Upper lobe of right lung (tissue), 1 donor: ENCODE data around the gene ADAMTS6. TPM values are rescaled to one million over a fixed set of nuclear protein-coding genes. Genes with fewer than 3 reads are reported as not detected.

Source experiments
- ATAC-seq: fragments of 200-7000 bp; cut with Tn5 transposase; one replicate; pipeline ENCODE4 v1.9.1; 2020; ENCODE audit warnings: mild to moderate bottlenecking, moderate library complexity
- DNase-seq: peaks from one replicate; pipeline ENCODE4 v3.0.0-alpha.2; 2020
- H3K27ac ChIP-seq: fragments of 200-600 bp; one replicate; pipeline ENCODE4 v1.8.0; 2022
- H3K27me3 ChIP-seq: fragments of 200-600 bp; one replicate; pipeline ENCODE4 v1.8.0; 2022; ENCODE audit warnings: mild to moderate bottlenecking
- H3K36me3 ChIP-seq: fragments of 200-600 bp; one replicate; pipeline ENCODE4 v1.8.0; 2022
- H3K4me1 ChIP-seq: fragments of 200-600 bp; one replicate; pipeline ENCODE4 v1.8.0; 2022
- H3K4me3 ChIP-seq: fragments of 200-600 bp; one replicate; pipeline ENCODE4 v1.8.0; 2022; ENCODE audit warnings: mild to moderate bottlenecking
- H3K9me3 ChIP-seq: fragments of 200-600 bp; one replicate; pipeline ENCODE4 v1.8.0; 2022
- intact Hi-C: fragments of 100-400 bp; cut with DNase I; formaldehyde crosslinking; loops from one replicate; pipeline ENCODE4 v1.11.0; 2022
- total RNA-seq: library from RNA; stranded (reverse); fragmentation: NEBNext Ultra II Directional; extraction: Animal tissue kit (Norgen Biotek cat#: 25700); gene quantifications from one replicate; pipeline ENCODE4 v1.2.1, GENCODE V29; 2021
- TF ChIP-seq, protein P1 (sequence below): fragments of 200-600 bp; IDR thresholded peaks from one replicate; pipeline ENCODE4 v1.8.0; 2022; ENCODE audit warnings: antibody characterized with exemption
- donor health status: DM: no; HTN: yes; CAD: no; lungs with severe emphysema.

Gene ADAMTS6
- total RNA-seq, 1 donor from 2014 or later: 2.3 TPM

DNA sequence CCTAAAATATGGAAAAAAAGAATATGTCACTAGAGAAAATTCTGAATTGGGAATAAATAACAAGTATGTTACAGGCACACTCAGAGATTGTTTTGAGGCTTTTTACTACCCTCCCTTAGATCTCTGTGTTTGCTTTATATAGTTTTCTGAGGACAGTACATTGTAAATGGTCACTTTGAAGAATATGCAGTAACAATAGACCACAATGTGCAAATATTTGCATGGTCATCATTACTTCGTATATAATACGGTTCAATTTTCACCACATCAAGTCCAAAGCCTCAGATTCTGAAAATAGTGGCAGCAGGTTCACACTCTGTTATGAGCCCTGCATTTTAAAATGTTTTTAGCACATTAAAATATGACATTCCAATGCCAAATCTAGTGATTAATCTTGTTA, 238.6 kb downstream of the ADAMTS6 start:
- Histone ChIP-seq H3K27ac (no peak overlapping the region), H3K9me3 (no peaks in the 10 kb centered on the region), H3K27me3 (no peaks in the 10 kb centered on the region), H3K4me1 (no peaks in the 10 kb centered on the region), H3K4me3 (no peak overlapping the region), H3K36me3 (no peaks in the 10 kb centered on the region)
- DNase-seq (no peak), ATAC-seq (no peak)
- intact Hi-C loops: no loop called here
- TF ChIP-seq, protein P1, sequence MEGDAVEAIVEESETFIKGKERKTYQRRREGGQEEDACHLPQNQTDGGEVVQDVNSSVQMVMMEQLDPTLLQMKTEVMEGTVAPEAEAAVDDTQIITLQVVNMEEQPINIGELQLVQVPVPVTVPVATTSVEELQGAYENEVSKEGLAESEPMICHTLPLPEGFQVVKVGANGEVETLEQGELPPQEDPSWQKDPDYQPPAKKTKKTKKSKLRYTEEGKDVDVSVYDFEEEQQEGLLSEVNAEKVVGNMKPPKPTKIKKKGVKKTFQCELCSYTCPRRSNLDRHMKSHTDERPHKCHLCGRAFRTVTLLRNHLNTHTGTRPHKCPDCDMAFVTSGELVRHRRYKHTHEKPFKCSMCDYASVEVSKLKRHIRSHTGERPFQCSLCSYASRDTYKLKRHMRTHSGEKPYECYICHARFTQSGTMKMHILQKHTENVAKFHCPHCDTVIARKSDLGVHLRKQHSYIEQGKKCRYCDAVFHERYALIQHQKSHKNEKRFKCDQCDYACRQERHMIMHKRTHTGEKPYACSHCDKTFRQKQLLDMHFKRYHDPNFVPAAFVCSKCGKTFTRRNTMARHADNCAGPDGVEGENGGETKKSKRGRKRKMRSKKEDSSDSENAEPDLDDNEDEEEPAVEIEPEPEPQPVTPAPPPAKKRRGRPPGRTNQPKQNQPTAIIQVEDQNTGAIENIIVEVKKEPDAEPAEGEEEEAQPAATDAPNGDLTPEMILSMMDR: no peak

DNA sequence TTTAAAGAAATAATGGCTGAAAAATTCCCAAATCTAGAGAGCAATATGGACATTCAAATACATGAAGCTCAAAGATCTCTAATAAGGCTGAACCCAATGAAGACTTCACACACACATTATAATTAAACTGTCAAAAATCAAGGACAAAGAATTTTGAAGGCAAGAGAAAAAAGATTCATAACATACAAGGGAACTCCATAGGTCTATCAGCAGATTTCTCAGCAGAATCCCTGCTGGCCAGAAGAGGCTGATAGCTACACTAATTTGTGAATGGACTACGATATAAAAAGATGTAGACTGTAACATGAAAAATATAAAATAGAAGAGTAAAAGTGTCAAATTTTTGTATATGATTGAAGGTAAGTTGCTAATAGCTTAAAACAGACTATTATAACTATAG, 251.9 kb downstream of the ADAMTS6 start:
- H3K27ac ChIP-seq: no peak overlapping the region
- peaks cover 11% of the 10 kb centered on the region for H3K9me3 ChIP-seq
- TF ChIP-seq, protein P1: no peak
- no peaks in the 10 kb centered on the region for H3K4me1 ChIP-seq
- H3K36me3 ChIP-seq: no peaks in the 10 kb centered on the region
- DNase-seq (no peak), ATAC-seq (no peak)
- no peaks in the 10 kb centered on the region for H3K27me3 ChIP-seq
- no peak overlapping the region for H3K4me3 ChIP-seq
- intact Hi-C loops: no loop called here

DNA sequence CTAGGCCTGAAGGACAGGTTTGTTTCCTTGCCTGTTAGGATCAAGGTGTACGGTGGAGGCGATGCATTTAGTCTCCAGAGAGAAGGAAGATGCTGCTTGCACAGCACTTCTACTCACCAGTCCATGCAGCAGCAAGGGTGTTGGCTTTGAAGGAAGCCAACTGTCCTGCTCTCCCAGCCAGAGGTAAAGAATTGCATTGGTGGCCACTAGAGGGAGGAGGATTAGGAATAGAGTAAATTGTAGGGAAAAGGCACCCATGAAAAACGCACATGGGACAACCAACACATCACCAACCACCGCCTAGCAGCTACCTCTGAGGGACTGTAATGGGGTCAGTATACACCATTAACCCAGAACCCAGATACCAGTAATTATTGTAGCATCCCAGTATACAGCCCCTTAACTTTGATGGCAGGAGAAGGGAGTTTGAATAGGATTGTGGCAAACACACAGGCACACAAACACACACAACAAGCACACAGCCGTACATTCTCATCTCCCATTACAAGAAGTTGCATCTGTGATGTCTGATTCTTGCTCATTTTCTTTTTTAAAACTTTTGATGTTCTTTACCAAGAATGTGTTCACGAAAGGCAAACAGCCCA, 267.7 kb downstream of the ADAMTS6 start:
- Histone ChIP-seq H3K4me1 (no peaks in the 10 kb centered on the region), H3K27ac (no peak overlapping the region), H3K36me3 (no peaks in the 10 kb centered on the region), H3K27me3 (no peaks in the 10 kb centered on the region), H3K4me3 (no peak overlapping the region), H3K9me3 (no peaks in the 10 kb centered on the region)
- no peak for DNase-seq
- TF ChIP-seq, protein P1: peak; percentile 33
- intact Hi-C loops: no loop called here
- ATAC-seq: peak; percentile 60

DNA sequence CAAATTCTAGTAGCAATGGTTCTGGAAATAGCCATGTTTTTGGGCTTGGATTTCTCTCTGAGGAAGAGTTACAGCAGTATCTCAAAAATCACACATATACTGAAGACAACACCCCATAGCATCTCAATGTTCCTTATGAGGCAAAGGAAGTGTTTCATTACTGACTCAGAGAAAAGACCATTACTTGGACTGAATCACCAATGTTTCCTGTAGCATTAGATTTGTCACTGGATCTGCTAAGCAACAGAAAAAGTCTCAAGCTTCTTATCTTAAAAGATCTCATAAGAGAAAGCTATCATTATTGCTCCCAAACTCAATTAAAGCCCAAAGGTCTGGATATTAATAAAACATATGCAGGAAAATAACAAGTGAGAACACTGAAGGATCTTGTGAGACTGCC, 272.4 kb downstream of the ADAMTS6 start:
- intact Hi-C loops: no loop called here

DNA sequence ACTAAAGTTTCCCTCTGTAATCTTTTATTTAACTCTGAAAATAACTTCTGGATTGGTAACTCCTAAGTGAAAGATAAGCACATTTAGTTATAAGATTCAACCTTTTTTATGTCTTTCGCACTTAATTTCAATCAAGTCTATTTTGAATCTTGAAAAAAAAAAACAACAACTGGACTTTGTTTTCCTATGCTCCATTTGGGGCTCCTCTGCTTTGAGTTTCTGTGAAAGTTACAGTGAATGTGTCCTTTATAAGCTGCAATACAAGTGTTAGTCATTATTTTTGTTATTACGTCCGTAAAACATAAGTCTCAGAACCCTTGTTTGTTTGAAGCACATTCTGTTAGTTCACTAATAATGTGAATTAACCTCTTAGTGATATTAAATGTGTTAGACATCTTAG, 276.8 kb downstream of the ADAMTS6 start:
- no peak overlapping the region for H3K27ac ChIP-seq
- H3K4me1 ChIP-seq: no peaks in the 10 kb centered on the region
- no peaks in the 10 kb centered on the region for H3K36me3 ChIP-seq
- no peak overlapping the region for H3K4me3 ChIP-seq
- DNase-seq (no peak), ATAC-seq (no peak)
- H3K9me3 ChIP-seq: no peaks in the 10 kb centered on the region
- intact Hi-C loops: no loop called here
- no peaks in the 10 kb centered on the region for H3K27me3 ChIP-seq
- TF ChIP-seq, protein P1: no peak

More for the DNA sequence above, 272.4 kb downstream of the ADAMTS6 start:
- H3K9me3 ChIP-seq: no peaks in the 10 kb centered on the region
- TF ChIP-seq, protein P1: no peak
- no peaks in the 10 kb centered on the region for H3K27me3 ChIP-seq
- no peak overlapping the region for H3K4me3 ChIP-seq
- no peaks in the 10 kb centered on the region for H3K4me1 ChIP-seq
- no peak overlapping the region for H3K27ac ChIP-seq
- ATAC-seq (no peak), DNase-seq (no peak)
- H3K36me3 ChIP-seq: no peaks in the 10 kb centered on the region

DNA sequence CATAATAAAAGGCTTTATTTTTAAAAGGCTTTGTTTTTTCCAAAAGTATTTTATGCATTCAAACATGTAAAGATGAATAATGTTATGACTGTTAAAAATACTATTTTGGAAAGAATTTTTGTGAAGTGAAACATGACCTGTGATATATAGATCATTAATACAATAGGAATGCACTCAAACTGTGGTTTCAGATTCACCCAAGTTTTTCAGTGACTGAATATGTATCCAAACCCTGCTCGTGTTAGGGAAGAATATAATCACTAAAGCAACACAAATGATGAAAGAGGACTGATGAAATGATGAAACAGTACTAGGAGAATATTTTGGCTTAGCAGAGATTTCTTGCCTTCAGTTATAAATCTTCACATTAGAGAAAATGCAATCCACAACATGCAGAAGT, 278.0 kb downstream of the ADAMTS6 start:
- no peak for DNase-seq
- H3K36me3 ChIP-seq: no peaks in the 10 kb centered on the region
- no peaks in the 10 kb centered on the region for H3K27me3 ChIP-seq
- no peaks in the 10 kb centered on the region for H3K9me3 ChIP-seq
- no peak for ATAC-seq
- intact Hi-C loops: no loop called here
- TF ChIP-seq, protein P1: no peak
- no peak overlapping the region for H3K4me3 ChIP-seq
- no peaks in the 10 kb centered on the region for H3K4me1 ChIP-seq
- no peak overlapping the region for H3K27ac ChIP-seq
